HepG2 (cell line): ENCODE results near the gene LDLRAD4.

ENCODE experiments used
- POLR2AphosphoS5 ChIP-seq: IDR thresholded peaks from 2 replicates; pipeline ENCODE4 v1.6.1; 2012; ENCODE audit warnings: low read depth, low read length
- RCOR2 ChIP-seq: IDR thresholded peaks from 2 replicates; pipeline ENCODE4 v1.6.1; 2016; ENCODE audit warnings: missing biosample characterization, missing genetic modification reagents

DNA sequence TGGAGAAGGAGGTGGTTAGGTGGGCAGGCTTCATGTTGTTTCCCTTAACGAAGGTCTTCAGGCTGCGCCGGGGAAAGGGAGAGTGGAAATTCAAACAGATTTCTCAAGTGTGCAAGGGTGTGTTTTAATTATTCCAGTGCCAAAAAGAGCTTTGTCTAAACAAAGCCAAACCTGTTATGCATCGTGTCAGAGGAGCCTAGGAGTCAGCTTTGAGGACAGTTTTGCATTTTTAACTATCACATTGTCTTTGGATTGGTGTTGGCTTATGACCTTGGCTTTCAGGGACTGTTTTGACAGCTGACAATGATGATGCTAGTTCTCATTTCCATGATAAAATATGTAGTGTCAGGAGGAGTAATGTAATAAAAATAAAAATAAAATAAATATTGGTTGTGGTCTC lies 144.8 kb downstream of the LDLRAD4 start:
- TF ChIP-seq POLR2AphosphoS5: no peak
- no peak for TF ChIP-seq RCOR2 (CRISPR knock-in tag)
